HepG2 (cell line): Measurements from ENCODE around the gene PARN. TPM values are rescaled to one million over a fixed set of nuclear protein-coding genes. Genes with fewer than 3 reads are reported as not detected.

ENCODE experiments used
- BCL3 ChIP-seq: sonication (generic); formaldehyde crosslinking; IDR thresholded peaks from 2 replicates; pipeline ENCODE4 v1.5.1; 2020; ENCODE audit warnings: mild to moderate bottlenecking, missing genetic modification reagents, moderate library complexity
- CSRNP1 ChIP-seq: sonication (generic); formaldehyde crosslinking; IDR thresholded peaks from 2 replicates; pipeline ENCODE4 v1.8.1; 2023; ENCODE audit warnings: mild to moderate bottlenecking, missing genetic modification reagents
- E2F2 ChIP-seq: sonication (generic); formaldehyde crosslinking; IDR thresholded peaks from 2 replicates; pipeline ENCODE4 v1.4.0; 2020; ENCODE audit warnings: missing genetic modification reagents, borderline replicate concordance
- GRHL1 ChIP-seq: sonication (generic); formaldehyde crosslinking; conservative IDR thresholded peaks from 2 replicates; pipeline ENCODE4 v1.8.0; 2022; ENCODE audit warnings: missing genetic modification reagents
- GTF3A ChIP-seq: sonication (generic); formaldehyde crosslinking; conservative IDR thresholded peaks from 2 replicates; pipeline ENCODE4 v1.4.0; 2020; ENCODE audit warnings: mild to moderate bottlenecking, missing genetic modification reagents
- MIXL1 ChIP-seq: IDR thresholded peaks from 2 replicates; pipeline ENCODE4 v1.6.1; 2016
- REXO4 ChIP-seq: sonication (generic); formaldehyde crosslinking; IDR thresholded peaks from 2 replicates; pipeline ENCODE4 v1.8.0; 2022; ENCODE audit warnings: missing genetic modification reagents, mild to moderate bottlenecking, borderline replicate concordance
- RORA ChIP-seq: sonication (generic); formaldehyde crosslinking; IDR thresholded peaks from 2 replicates; pipeline ENCODE4 v1.5.0; 2020; ENCODE audit warnings: mild to moderate bottlenecking, missing genetic modification reagents, moderate library complexity
- ZNF510 ChIP-seq: sonication (generic); formaldehyde crosslinking; IDR thresholded peaks from 2 replicates; pipeline ENCODE4 v1.4.0; 2020; ENCODE audit warnings: low read depth, mild to moderate bottlenecking, missing genetic modification reagents
- ZNF552 ChIP-seq: sonication (generic); formaldehyde crosslinking; IDR thresholded peaks from 2 replicates; pipeline ENCODE4 v1.9.0; 2022; ENCODE audit warnings: missing genetic modification reagents, mild to moderate bottlenecking, borderline replicate concordance
- ZNF557 ChIP-seq: sonication (generic); formaldehyde crosslinking; IDR thresholded peaks from 2 replicates; pipeline ENCODE4 v1.4.0; 2020; ENCODE audit warnings: missing genetic modification reagents
- ZNF710 ChIP-seq: sonication (generic); formaldehyde crosslinking; IDR thresholded peaks from 2 replicates; pipeline ENCODE4 v1.5.0; 2020; ENCODE audit warnings: mild to moderate bottlenecking, missing genetic modification reagents, borderline replicate concordance
- ZNF740 ChIP-seq: sonication (generic); formaldehyde crosslinking; IDR thresholded peaks from 2 replicates; pipeline ENCODE4 v1.4.0; 2020; ENCODE audit warnings: missing genetic modification reagents
- ZNF782 ChIP-seq: sonication (generic); formaldehyde crosslinking; IDR thresholded peaks from 2 replicates; pipeline ENCODE4 v1.4.0; 2020; ENCODE audit warnings: missing genetic modification reagents, mild to moderate bottlenecking, borderline replicate concordance
- ZUFSP ChIP-seq: sonication (generic); formaldehyde crosslinking; IDR thresholded peaks from 2 replicates; pipeline ENCODE4 v1.9.0; 2021; ENCODE audit warnings: missing genetic modification reagents, mild to moderate bottlenecking, borderline replicate concordance
- polyA plus RNA-seq, 8 experiments: library from polyadenylated mRNA; depleted of rRNA in 3 of 8; stranded (reverse) in 7 of 8; unstranded in 1 of 8; fragments of >200 nt; fragmentation: Illumina TruSeq in 4 of 8; extraction: Trizol in 4 of 8; gene quantifications; 2 replicates each; pipeline versions ENCODE4 v1.2.1 to v1.2.3, GENCODE V29; 2011 to 2016; ENCODE audit warnings: low read depth in 4 of 8, missing spikeins in 1 of 8, mixed read lengths in 1 of 8; ENCODE audit not compliant: insufficient read depth in 1 of 8
- total RNA-seq, 5 experiments: library from RNA; depleted of rRNA; stranded (reverse); fragments of >200 nt; fragmentation: Illumina TruSeq; extraction: Trizol; gene quantifications; 2 replicates each; pipeline ENCODE4 v1.2.3, GENCODE V29; 2016; ENCODE audit warnings: low read depth in 1 of 5

The PARN gene
- total and polyA plus RNA-seq, 2 of the 13 experiments (the other 11 are each of a cell fraction or from before 2014, with no cell fraction given) = 13.3 to 47.6 TPM

- no peak for TF ChIP-seq GRHL1 (CRISPR knock-in tag)
- TF ChIP-seq ZNF510 (CRISPR knock-in tag) = peak; percentile 91
- peak; percentile 51; the same call in 1 of the 2 replicates for TF ChIP-seq ZNF557
- TF ChIP-seq RORA (CRISPR knock-in tag) = no peak
- TF ChIP-seq ZNF710 = no peak
- no peak for TF ChIP-seq GTF3A (CRISPR knock-in tag)
- TF ChIP-seq ZNF782 (CRISPR knock-in tag) = no peak
- no peak for TF ChIP-seq REXO4 (CRISPR knock-in tag)
- no peak for TF ChIP-seq BCL3 (CRISPR knock-in tag)
- no peak for TF ChIP-seq ZNF740 (CRISPR knock-in tag)
- no peak for TF ChIP-seq ZNF552 (CRISPR knock-in tag)
- no peak for TF ChIP-seq ZUFSP (CRISPR knock-in tag)
- peak; percentile 12; the same call in 1 of the 2 replicates for TF ChIP-seq MIXL1 (CRISPR knock-in tag)
- no peak for TF ChIP-seq CSRNP1
- no peak for TF ChIP-seq E2F2
Measured at GRCh38 chr16:14420721-14421488, 209.2 kb downstream of the PARN start (continued).
